SU-DHL-6 (cell line): ENCODE data around the gene FXYD5.

ENCODE experiments used
- CTCF ChIP-seq: fragments of 200-600 bp; sonication (generic); IDR thresholded peaks from one replicate; pipeline ENCODE4 v1.5.1; 2017; ENCODE audit warnings: antibody characterized with exemption, mild to moderate bottlenecking, low read length, moderate library complexity; ENCODE audit not compliant: insufficient read depth, poor library complexity, severe bottlenecking
- EZH2phosphoT487 ChIP-seq: fragments of 200-600 bp; sonication (generic), shearing (Covaris generic); conservative IDR thresholded peaks from 2 replicates; pipeline ENCODE4 v1.6.1; 2018; ENCODE audit warnings: mild to moderate bottlenecking, antibody characterized with exemption, low read length, moderate library complexity, mixed read lengths

- TF ChIP-seq CTCF (no peak), EZH2phosphoT487 (no peak)
Observed at GRCh38 chr19:35149463-35149862, 5.1 kb upstream of the FXYD5 start.
